NT2/D1 (cell line): ENCODE data around the gene ACBD6.

Experiments used
- SUZ12 ChIP-seq: IDR thresholded peaks from 2 replicates; pipeline ENCODE4 v1.6.1; 2011; ENCODE audit not compliant: insufficient read length, insufficient read depth; ENCODE audit errors: extremely low read depth
- YY1 ChIP-seq: IDR thresholded peaks from 2 replicates; pipeline ENCODE4 v1.6.1; 2011; ENCODE audit not compliant: insufficient read length, insufficient read depth

DNA sequence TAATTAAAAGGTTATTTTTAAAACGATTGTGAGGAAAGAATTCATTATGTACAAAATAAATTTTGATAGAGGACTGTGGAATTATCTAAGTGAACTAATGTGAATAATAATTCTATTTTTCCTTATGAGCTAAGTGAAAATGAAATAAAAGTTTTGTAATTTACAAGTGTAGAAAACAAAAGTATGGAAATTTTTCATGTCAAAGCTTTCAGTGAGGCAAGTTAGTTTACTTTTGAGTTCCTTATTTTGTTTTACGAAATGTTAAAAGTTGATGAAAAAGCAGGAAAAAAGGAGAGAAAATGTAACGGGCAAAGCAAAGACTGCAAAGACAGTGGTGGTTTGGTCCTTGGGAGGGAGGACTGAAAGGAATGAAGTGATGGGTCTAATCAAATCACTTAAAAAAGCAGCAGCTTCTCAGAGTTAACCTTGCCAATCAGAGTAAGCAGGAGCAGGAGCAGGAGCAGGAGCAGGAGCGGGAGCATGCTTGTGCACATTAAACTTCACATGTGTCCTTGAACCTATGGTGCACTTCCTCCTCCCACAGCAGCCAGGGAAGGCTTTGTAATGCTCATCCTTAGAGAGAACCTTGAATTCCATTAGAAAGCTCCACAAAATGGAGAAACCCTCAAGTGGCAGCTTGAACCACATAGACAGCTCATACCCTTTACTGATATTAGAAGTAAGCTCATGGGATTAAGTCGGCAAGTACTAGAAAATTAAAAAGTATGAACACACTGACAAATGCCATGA lies 139.0 kb downstream of the ACBD6 start:
- TF ChIP-seq YY1 (no peak), SUZ12 (no peak)
